IMR-90 (cell line): Measurements from ENCODE around the gene DNAJC25. TPM values are rescaled to one million over a fixed set of nuclear protein-coding genes. Genes with fewer than 3 reads are reported as not detected.
A peak's percentile ranks its signal among the peaks of the same experiment; 100 is the strongest.

Experiments
- ATAC-seq: fragments of 200-7000 bp; cut with Tn5 transposase; 2 replicates; pipeline ENCODE4 v1.9.1; 2020; ENCODE audit warnings: low read depth, mild to moderate bottlenecking, moderate library complexity
- BruUV-seq: library from RNA; stranded (reverse); fragments of 400-500 nt; replicated peaks from 2 replicates; lab custom pipeline; 2021; lab: Mats Ljungman, UMichigan
- CTCF ChIA-PET: fragments of 300-600 bp; formaldehyde crosslinking; extraction: SDS; loops from one replicate; lab custom pipeline; 2021; ENCODE audit warnings: antibody characterized with exemption; lab: Yijun Ruan, JAX
- POLR2A ChIA-PET: fragments of 300-600 bp; sonication (Branson Sonifier 250); formaldehyde crosslinking; loops from one replicate; lab custom pipeline; 2022; ENCODE audit warnings: antibody characterized with exemption; ENCODE audit not compliant: unreplicated experiment; lab: Charles Lee
- DNase-seq: peaks from one replicate; pipeline ENCODE4 v3.0.0; 2013
- H2AFZ ChIP-seq: replicated peaks from 2 replicates; pipeline ENCODE3; 2013; ENCODE audit warnings: low read length, mild to moderate bottlenecking; ENCODE audit not compliant: poor library complexity
- H2AK5ac ChIP-seq: 2 replicates; pipeline ENCODE4 v1.6.1; 2013; ENCODE audit warnings: low read depth, low read length, inconsistent platforms
- H2AK9ac ChIP-seq: replicated peaks from 2 replicates; pipeline ENCODE3; 2013; ENCODE audit warnings: mild to moderate bottlenecking, low read depth, low read length, moderate library complexity; ENCODE audit not compliant: poor library complexity
- H2BK120ac ChIP-seq: 2 replicates; pipeline ENCODE4 v1.6.1; 2013; ENCODE audit warnings: low read depth, low read length, inconsistent platforms
- H2BK15ac ChIP-seq: 3 replicates; pipeline ENCODE4 v1.6.1; 2013; ENCODE audit warnings: low read depth, low read length, inconsistent platforms
- H2BK20ac ChIP-seq: 2 replicates; pipeline ENCODE4 v1.6.1; 2013; ENCODE audit warnings: low read depth, mild to moderate bottlenecking, inconsistent platforms, low read length, moderate library complexity
- H2BK5ac ChIP-seq: 2 replicates; pipeline ENCODE4 v1.6.1; 2013; ENCODE audit warnings: mild to moderate bottlenecking, low read depth, low read length, inconsistent platforms; ENCODE audit not compliant: poor library complexity, severe bottlenecking
- H3K14ac ChIP-seq: replicated peaks from 2 replicates; pipeline ENCODE4 v1.6.1; 2013; ENCODE audit warnings: low read depth, low read length, inconsistent platforms
- H3K18ac ChIP-seq: 2 replicates; pipeline ENCODE4 v1.6.1; 2013; ENCODE audit warnings: low read depth, low read length, control low read depth
- H3K23ac ChIP-seq: 2 replicates; pipeline ENCODE4 v1.6.1; 2013; ENCODE audit warnings: low read depth, low read length, inconsistent platforms
- H3K27ac ChIP-seq: 2 replicates; pipeline ENCODE4 v1.5.1; 2013; ENCODE audit warnings: mild to moderate bottlenecking, control low read depth, low read length; ENCODE audit not compliant: insufficient read depth
- H3K27me3 ChIP-seq: 2 replicates; pipeline ENCODE4 v1.6.1; 2013; ENCODE audit warnings: low read length; ENCODE audit not compliant: control insufficient read depth, insufficient read depth
- H3K36me3 ChIP-seq: 2 replicates; pipeline ENCODE4 v1.6.1; 2013; ENCODE audit warnings: low read length, mixed read lengths; ENCODE audit not compliant: control insufficient read depth, insufficient read depth
- H3K4ac ChIP-seq: 2 replicates; pipeline ENCODE4 v1.6.1; 2013; ENCODE audit warnings: low read depth, low read length, inconsistent platforms
- H3K4me1 ChIP-seq: 2 replicates; pipeline ENCODE4 v1.6.1; 2013; ENCODE audit warnings: low read length, mixed read lengths; ENCODE audit not compliant: control insufficient read depth, insufficient read depth
- H3K4me2 ChIP-seq: 2 replicates; pipeline ENCODE4 v1.6.1; 2013; ENCODE audit warnings: low read depth, mild to moderate bottlenecking, control low read depth, low read length, moderate library complexity
- H3K4me3 ChIP-seq: 2 replicates; pipeline ENCODE4 v1.5.1; 2013; ENCODE audit warnings: low read depth, mild to moderate bottlenecking, control low read depth, low read length, moderate library complexity; ENCODE audit not compliant: insufficient read depth
- H3K56ac ChIP-seq: 2 replicates; pipeline ENCODE4 v1.6.1; 2013; ENCODE audit warnings: low read length, inconsistent platforms; ENCODE audit not compliant: insufficient read depth; ENCODE audit errors: extremely low read depth
- H3K79me1 ChIP-seq, 2 experiments: 2 replicates each; pipeline ENCODE4 v1.6.1; 2013; ENCODE audit warnings: low read length in 2 of 2, inconsistent platforms in 1 of 2, low read depth in 1 of 2
- H3K9ac ChIP-seq: 2 replicates; pipeline ENCODE4 v1.6.1; 2013; ENCODE audit warnings: low read depth, low read length, control low read depth
- H3K9me1 ChIP-seq: 2 replicates; pipeline ENCODE4 v1.6.1; 2013; ENCODE audit warnings: low read length, inconsistent platforms; ENCODE audit not compliant: insufficient read depth
- H3K9me3 ChIP-seq: 2 replicates; pipeline ENCODE4 v1.6.1; 2013; ENCODE audit warnings: low read length; ENCODE audit not compliant: control insufficient read depth, insufficient read depth
- H4K20me1 ChIP-seq: 2 replicates; pipeline ENCODE4 v1.6.1; 2013; ENCODE audit warnings: low read length, inconsistent platforms; ENCODE audit not compliant: insufficient read depth
- H4K5ac ChIP-seq: 2 replicates; pipeline ENCODE4 v1.6.1; 2013; ENCODE audit warnings: mild to moderate bottlenecking, low read depth, low read length, control low read depth
- H4K8ac ChIP-seq, 2 experiments: 2 replicates each; pipeline ENCODE4 v1.6.1; 2013; ENCODE audit warnings: low read depth in 2 of 2, low read length in 2 of 2, control low read depth in 1 of 2, inconsistent platforms in 1 of 2
- H4K91ac ChIP-seq: 2 replicates; pipeline ENCODE4 v1.6.1; 2013; ENCODE audit warnings: low read depth, low read length, inconsistent platforms; ENCODE audit not compliant: insufficient read depth
- MAFK ChIP-seq: IDR thresholded peaks from 2 replicates; pipeline ENCODE4 v1.6.1; 2012; ENCODE audit warnings: low read depth, low read length, improper control_type of control experiment
- RAD21 ChIP-seq: IDR thresholded peaks from 2 replicates; pipeline ENCODE4 v1.6.1; 2012; ENCODE audit warnings: low read length, improper control_type of control experiment
- USF2 ChIP-seq: fragments of 150-350 bp; IDR thresholded peaks from 2 replicates; pipeline ENCODE4 v1.6.1; 2017; ENCODE audit warnings: mild to moderate bottlenecking, antibody characterized with exemption, low read length, low read depth
- WGBS, 2 experiments: methylation state at CpG; one replicate each; pipeline versions ENCODE4 v1.1.5 to v1.1.7; 2013; ENCODE audit warnings: missing lambda C conversion rate in 2 of 2; ENCODE audit not compliant: insufficient read length in 1 of 2; ENCODE audit errors: extremely low coverage in 2 of 2; 5-methylcytosine and 5-hydroxymethylcytosine counted together
- dilution Hi-C: fragments of 300-500 bp; cut with HindIII; formaldehyde crosslinking; loops from one replicate; pipeline ENCODE4 v1.14.3; 2018; ENCODE audit warnings: low sequenced_read_pairs; ENCODE audit not compliant: unreplicated experiment
- in situ Hi-C: fragments of 300-500 bp; cut with MboI; formaldehyde crosslinking; loops from 3 replicates; pipeline ENCODE4 v1.14.3; 2019; ENCODE audit warnings: low sequenced_read_pairs, inconsistent platforms, mixed read lengths
- intact Hi-C: fragments of 100-400 bp; cut with micrococcal nuclease; formaldehyde crosslinking; loops from 2 replicates; pipeline ENCODE4 v1.10.0; 2022
- polyA plus RNA-seq, 3 experiments: library from polyadenylated mRNA; depleted of rRNA; stranded (reverse); fragments of >200 nt; gene quantifications; 2 replicates each; pipeline ENCODE4 v1.2.3, GENCODE V29; 2012; ENCODE audit warnings: low replicate concordance in 1 of 3
- total RNA-seq: library from RNA; depleted of rRNA; stranded (reverse); fragments of >200 nt; gene quantifications from 2 replicates; pipeline ENCODE4 v1.2.3, GENCODE V29; 2012

DNAJC25 gene
- total and polyA plus RNA-seq, 2 of the 4 experiments (the other 2 are of a cell fraction): 3.2 to 6.6 TPM

DNA sequence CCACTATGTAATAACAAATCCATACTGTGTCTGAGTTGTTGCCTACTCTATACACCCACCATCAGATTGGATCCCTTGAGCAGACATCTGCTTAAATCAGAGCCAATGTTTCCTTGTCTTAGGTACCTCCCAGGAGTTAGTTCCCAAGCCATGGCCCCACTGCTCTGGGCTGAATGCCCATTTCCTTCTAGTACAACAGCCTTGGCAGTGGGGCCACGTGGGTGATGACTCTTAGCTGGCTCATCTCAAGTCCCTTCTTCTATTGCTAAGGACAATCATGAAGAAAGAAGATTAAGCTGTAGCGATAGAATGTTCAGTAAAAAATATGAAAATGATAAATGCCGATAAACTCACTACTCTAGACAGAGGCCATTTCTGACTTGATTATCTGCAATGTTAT lies 48.2 kb upstream of the DNAJC25 start:
- Histone ChIP-seq H4K8ac (no peak overlapping the region), H3K27me3 (no peaks in the 10 kb centered on the region), H3K9me1 (peaks cover 12% of the 10 kb centered on the region; the same call in 1 of the 2 replicates), H3K4me3 (no peak overlapping the region), H3K4me1 (no peaks in the 10 kb centered on the region), H3K9me3 (no peaks in the 10 kb centered on the region), H3K36me3 (peaks cover 48% of the 10 kb centered on the region), H2BK20ac (no peak overlapping the region), H4K91ac (no peak overlapping the region), H3K9ac (no peak overlapping the region), H3K4ac (no peak overlapping the region), H3K18ac (no peak overlapping the region), H3K56ac (no peak overlapping the region), H4K5ac (no peak overlapping the region), H2BK120ac (no peak overlapping the region), H2AK5ac (no peak overlapping the region), H2AFZ (no peak overlapping the region), H3K4me2 (no peak overlapping the region), H2BK5ac (no peak overlapping the region), H3K27ac (no peak overlapping the region), H3K23ac (no peak overlapping the region; the same call in 1 of the 2 replicates), H2BK15ac (no peak overlapping the region), H2AK9ac (peak overlapping the region; percentile 48), H4K20me1 (0 out of 2 replicates have a peak, but pooled peaks cover 2% of the 10 kb centered on the region), H3K79me1 (peaks cover 0 to 8% of the 10 kb centered on the region in 2 experiments; a peak in 2 of 4 replicates), H3K14ac (no peak overlapping the region)
- BruUV-seq: no TSS peak
- in situ Hi-C loops: no loop called here
- DNase-seq: peak; percentile 63
- WGBS, 2 experiments: no CpG with 5 or more reads among the region's 3 CpGs
- no peak for ATAC-seq
- intact Hi-C loops: no loop called here
- POLR2A ChIA-PET: no interaction called here
- CTCF ChIA-PET: no interaction called here
- TF ChIP-seq MAFK (no peak), RAD21 (no peak), USF2 (0 out of 2 replicates have a peak, but pooled peaks have one; percentile 20)
- dilution Hi-C loops: no loop called here
